ENCODE measurements around the gene C1QTNF12.

The C1QTNF12 gene

DNA sequence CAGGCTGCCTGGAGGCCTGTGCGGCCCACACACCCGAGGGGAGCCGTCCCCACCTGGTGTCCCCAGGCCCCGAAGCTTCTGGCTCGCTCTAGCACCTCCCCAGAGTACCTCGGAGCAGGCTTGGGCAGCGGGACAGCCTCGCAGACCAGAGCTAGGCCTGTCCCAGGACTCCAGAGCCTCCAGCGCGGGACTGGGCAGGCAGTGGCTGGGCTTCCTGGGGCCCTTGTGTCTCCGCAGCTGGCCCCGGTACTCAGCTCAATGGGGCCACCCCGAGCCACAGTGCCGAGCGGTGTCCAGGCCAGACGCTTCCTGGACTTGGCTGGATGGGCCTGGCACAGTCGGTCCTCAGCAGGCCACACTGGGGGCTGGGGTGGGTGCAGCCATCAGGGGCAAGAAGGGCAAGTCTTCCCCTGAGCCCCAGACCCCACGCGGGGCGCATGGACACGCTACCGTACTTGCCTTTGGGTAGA is 38.6 kb upstream of the C1QTNF12 start:
- TF ChIP-seq, protein P1, sequence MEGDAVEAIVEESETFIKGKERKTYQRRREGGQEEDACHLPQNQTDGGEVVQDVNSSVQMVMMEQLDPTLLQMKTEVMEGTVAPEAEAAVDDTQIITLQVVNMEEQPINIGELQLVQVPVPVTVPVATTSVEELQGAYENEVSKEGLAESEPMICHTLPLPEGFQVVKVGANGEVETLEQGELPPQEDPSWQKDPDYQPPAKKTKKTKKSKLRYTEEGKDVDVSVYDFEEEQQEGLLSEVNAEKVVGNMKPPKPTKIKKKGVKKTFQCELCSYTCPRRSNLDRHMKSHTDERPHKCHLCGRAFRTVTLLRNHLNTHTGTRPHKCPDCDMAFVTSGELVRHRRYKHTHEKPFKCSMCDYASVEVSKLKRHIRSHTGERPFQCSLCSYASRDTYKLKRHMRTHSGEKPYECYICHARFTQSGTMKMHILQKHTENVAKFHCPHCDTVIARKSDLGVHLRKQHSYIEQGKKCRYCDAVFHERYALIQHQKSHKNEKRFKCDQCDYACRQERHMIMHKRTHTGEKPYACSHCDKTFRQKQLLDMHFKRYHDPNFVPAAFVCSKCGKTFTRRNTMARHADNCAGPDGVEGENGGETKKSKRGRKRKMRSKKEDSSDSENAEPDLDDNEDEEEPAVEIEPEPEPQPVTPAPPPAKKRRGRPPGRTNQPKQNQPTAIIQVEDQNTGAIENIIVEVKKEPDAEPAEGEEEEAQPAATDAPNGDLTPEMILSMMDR (IDR thresholded peaks at IDR 0.05; ENCODE audit: insufficient read depth, missing control alignments), result no peak
- no peak for DNase-seq (ENCODE audit: insufficient read length, low spot score)
- no peak for FAIRE-seq

- TF ChIP-seq, protein P1 (IDR thresholded peaks at IDR 0.05; ENCODE audit: insufficient read depth, missing control alignments), result no peak
- FAIRE-seq (no peak), DNase-seq (ENCODE audit: insufficient read length, low spot score) (no peak)
Measured at GRCh38 chr1:1284221-1285101, 37.9 kb upstream of the C1QTNF12 start.

- FAIRE-seq (no peak), DNase-seq (ENCODE audit: insufficient read length, low spot score) (no peak)
- TF ChIP-seq, protein P1 (IDR thresholded peaks at IDR 0.05; ENCODE audit: insufficient read depth, missing control alignments), result no peak
Measured at GRCh38 chr1:1283821-1284220, 37.3 kb upstream of the C1QTNF12 start.

DNA sequence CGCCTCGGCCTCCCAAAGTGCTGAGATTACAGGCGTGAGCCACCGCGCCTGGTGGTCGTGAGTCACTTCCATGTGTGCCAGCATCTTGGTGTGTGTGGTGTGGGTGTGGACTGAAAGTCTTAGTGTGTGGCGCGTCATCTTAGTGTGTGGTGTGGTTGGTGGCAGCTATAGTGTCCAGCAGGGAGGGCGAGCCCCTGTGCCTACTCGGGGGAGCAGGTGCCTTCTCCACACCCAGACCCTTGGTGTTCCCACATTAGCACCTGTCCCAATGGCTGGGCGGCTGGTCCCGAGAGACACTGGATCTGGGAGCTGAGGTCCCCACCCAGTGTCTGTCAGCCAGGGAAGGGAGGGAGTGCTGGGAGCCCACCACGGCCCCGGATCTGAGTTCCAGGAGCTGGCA is 36.5 kb upstream of the C1QTNF12 start:
- DNase-seq (ENCODE audit: insufficient read length, low spot score) (no peak), FAIRE-seq (no peak)
- TF ChIP-seq, protein P1 (IDR thresholded peaks at IDR 0.05; ENCODE audit: insufficient read depth, missing control alignments), result no peak

DNA sequence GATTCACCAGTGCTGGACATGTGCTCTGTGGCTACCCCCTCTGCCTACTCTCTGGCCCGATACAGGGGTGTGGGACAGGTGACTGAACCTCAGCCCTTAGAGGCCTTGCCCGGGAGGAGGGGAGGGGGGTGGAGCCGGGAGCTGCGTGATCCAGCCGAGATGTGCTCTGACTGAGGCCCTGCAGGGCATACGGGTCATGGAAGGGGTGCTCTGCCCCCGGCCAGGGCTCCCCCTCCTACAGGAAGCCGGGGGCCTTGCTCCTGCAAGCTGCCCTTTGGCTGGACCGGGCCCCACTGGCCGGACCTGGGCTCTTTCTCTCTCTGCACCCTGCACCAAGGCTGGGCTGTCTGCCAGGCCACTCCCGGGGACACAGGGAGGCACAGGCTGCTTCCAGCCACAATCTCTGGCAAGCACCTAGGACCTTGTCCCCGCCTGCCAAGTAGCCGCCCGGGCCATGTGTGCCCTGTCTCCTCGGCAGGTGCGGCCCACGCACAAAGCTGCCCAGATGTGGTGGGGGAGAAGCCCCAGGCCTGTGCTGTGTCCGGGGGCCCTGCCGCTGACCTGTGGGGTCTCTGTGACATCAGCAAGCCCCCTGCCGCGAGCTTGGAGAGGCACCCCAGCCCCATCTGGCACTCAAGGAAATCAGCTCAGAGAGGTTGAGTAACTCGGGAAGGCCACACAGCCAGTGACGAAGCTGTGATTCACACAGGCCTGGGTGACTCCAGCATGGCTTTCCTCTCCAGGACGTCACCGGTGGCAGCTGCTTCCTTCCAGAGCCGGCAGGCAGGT is 35.2 kb upstream of the C1QTNF12 start:
- no peak for DNase-seq (ENCODE audit: insufficient read length, low spot score)
- no peak for FAIRE-seq

GRCh38 chr1:1280782-1281481 is 34.4 kb upstream of the C1QTNF12 start:
- DNase-seq (ENCODE audit: insufficient read length, low spot score) (no peak), FAIRE-seq (no peak)
- TF ChIP-seq, protein P1 (IDR thresholded peaks at IDR 0.05; ENCODE audit: insufficient read depth, missing control alignments), result no peak

More for the DNA sequence above, 35.2 kb upstream of the C1QTNF12 start:
- TF ChIP-seq, protein P1 (IDR thresholded peaks at IDR 0.05; ENCODE audit: insufficient read depth, missing control alignments), result no peak
